GM19328 (cell line): ENCODE results near the gene PTPN1.

Experiments used
- ATAC-seq: cut with Tn5 transposase; IDR thresholded peaks from one replicate; pipeline ENCODE4 v1.9.1; 2021; ENCODE audit warnings: mild to moderate bottlenecking, moderate library complexity; ENCODE audit not compliant: unreplicated experiment

Gene PTPN1

GRCh38 chr20:50628853-50629669 is 118.9 kb downstream of the PTPN1 start:
- ATAC-seq: no peak

DNA sequence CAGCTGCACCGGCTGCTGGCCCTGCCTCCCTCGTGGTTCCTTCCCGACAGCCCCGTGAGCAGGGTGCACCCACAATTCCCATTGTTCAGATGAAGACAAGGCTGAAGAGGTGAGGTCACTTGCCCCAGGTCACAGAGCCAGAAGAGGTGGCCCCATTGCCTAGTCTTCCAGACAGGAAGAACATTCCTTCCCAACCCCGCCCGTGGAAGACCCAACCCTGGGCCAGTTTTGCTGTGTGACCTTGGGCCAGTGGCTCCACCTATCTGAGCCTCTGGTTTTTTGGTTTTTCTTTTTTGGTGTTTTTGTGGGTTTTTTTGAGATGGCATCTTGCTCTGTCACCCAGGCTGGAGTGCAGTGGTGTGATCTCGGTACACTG is 119.5 kb downstream of the PTPN1 start:
- ATAC-seq: no peak

GRCh38 chr20:50630578-50631263 is 120.5 kb downstream of the PTPN1 start:
- no peak for ATAC-seq

DNA sequence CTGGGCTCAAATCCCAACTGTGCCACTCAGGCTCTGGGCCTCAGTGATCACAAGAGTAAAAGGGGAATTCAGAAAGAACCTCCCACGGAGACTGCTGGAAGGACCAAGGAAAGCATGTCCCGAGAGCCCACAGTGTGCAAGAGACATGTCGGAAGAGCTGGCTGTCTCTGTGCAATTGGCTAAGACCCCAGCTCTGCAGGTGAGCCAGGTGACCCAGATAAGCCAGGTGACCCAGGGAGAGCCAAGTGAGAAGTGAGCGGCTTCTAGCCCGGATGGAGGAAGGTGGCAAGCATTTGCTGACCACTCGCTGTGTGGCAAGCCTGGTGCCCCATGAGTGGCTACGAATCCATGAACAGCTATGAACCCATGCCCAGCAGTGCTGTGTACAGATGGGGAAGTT is 122.1 kb downstream of the PTPN1 start:
- ATAC-seq: no peak

- no peak for ATAC-seq
Observed at GRCh38 chr20:50632701-50633100, 122.5 kb downstream of the PTPN1 start.

- no peak for ATAC-seq
Observed at GRCh38 chr20:50633361-50633760, 123.2 kb downstream of the PTPN1 start.

GRCh38 chr20:50634191-50634590 is 124.0 kb downstream of the PTPN1 start:
- no peak for ATAC-seq
